GM10847 (cell line): ENCODE measurements around the gene SRPX2.

Source experiments
- POLR2A ChIP-seq: IDR thresholded peaks from 2 replicates; pipeline ENCODE4 v1.6.1; 2011; ENCODE audit not compliant: insufficient read length; ENCODE audit errors: extremely low read depth

Gene SRPX2

DNA sequence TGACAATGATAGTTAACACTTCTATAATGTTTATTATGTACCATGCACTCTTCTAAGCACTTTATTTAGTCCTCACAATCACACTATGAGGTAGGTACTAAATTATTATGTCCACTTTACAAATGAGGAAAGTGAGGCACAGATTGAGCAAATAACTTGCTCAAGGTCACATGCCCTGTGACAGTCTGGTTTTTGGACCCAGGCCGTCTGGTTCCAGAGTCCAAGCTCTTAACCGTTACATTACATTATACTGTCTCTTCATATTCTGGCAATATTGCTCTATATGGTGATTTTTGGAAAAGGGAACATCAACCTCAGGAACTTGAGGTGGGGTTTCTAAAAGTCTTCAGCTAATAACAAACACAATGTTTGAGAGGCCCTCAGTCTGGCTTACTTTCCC lies 75.1 kb downstream of the SRPX2 start:
- no peak for TF ChIP-seq POLR2A

DNA sequence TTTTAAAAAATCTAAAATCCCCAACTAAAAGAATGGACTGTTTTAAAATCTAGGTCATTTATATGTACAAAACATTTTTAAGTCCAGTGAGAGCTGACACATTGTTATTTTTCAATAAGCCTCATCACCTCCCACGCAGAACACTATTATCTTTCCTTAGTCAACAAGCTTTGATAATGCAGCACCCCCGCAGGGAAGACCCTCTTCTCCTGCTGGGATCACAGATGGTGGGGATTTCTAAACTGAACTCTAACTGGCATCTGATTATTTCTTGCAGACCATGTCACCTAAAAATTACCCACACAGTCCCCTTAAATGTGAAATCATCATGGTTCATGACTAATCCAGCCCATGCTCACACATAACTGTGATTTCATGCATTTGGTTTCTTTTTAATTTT lies 76.3 kb downstream of the SRPX2 start:
- no peak for TF ChIP-seq POLR2A

DNA sequence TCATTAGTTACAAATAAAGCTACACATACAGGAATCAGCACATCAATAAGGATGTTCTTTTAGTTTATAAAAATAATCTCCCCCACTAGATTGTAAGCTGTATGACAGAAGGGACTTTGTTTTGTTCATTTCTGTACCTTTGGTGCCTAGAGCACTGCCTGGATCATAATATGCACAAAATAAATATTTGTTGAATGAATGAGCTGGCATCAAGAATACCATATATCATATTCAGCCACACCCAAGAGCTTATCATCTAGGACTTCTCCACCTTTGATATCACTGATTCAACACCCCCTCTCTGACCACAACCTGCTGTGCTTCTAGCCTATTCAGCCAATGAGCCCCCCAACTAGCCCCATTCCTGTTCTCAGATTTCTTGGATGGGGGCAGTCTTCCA lies 77.3 kb downstream of the SRPX2 start:
- no peak for TF ChIP-seq POLR2A
